Right atrium auricular region (tissue), 2 donors: Measurements from ENCODE around the gene SMIM35. TPM values are rescaled to one million over a fixed set of nuclear protein-coding genes. Genes with fewer than 3 reads are reported as not detected.

Experiments used
- DNase-seq: peaks from one replicate; pipeline ENCODE4 v3.0.0-alpha.2; 2019; ENCODE audit warnings: low spot score
- H3K27ac ChIP-seq, 2 donors: fragments of 200-600 bp; sonication (generic); 1 replicate in 1 of 2; 2 replicates in 1 of 2; pipeline ENCODE4 v1.5.1; 2016 to 2019
- H3K27me3 ChIP-seq, 2 donors: fragments of 200-600 bp; sonication (generic); one replicate each; pipeline versions ENCODE4 v1.5.1 to v1.6.0; 2017 to 2019
- H3K36me3 ChIP-seq: fragments of 200-600 bp; sonication (generic); one replicate; pipeline ENCODE4 v1.5.1; 2016
- H3K4me1 ChIP-seq, 2 donors: fragments of 200-600 bp; sonication (generic); one replicate each; pipeline versions ENCODE4 v1.5.1 to v1.6.0; 2017 to 2019
- H3K4me3 ChIP-seq, 2 donors: fragments of 200-600 bp; sonication (generic); 1 replicate in 1 of 2; 2 replicates in 1 of 2; pipeline ENCODE4 v1.5.1; 2017 to 2019; ENCODE audit warnings: mild to moderate bottlenecking in 1 of 2, moderate library complexity in 1 of 2
- H3K9me3 ChIP-seq, 2 donors: fragments of 200-600 bp; sonication (generic); one replicate each; pipeline ENCODE4 v1.5.1; 2019
- CTCF ChIP-seq, 2 donors: fragments of 200-600 bp; sonication (generic); IDR thresholded peaks; one replicate each; pipeline ENCODE4 v1.5.1; 2019; ENCODE audit warnings: antibody characterized with exemption in 2 of 2
- total RNA-seq, 2 donors: library from RNA; depleted of rRNA; stranded (reverse); fragments of >200 nt; gene quantifications; one replicate each; pipeline ENCODE4 v1.1.0, GENCODE V29; 2016

Gene SMIM35
- total RNA-seq, 2 donors from 2014 or later, result not detected

- no peak overlapping the region for H3K4me3 ChIP-seq
- no peak overlapping the region for H3K27ac ChIP-seq
- H3K4me1 ChIP-seq, result peaks cover 0 to 8% of the 10 kb centered on the region in 2 donors
- H3K27me3 ChIP-seq, result no peaks in the 10 kb centered on the region
- no peaks in the 10 kb centered on the region for H3K9me3 ChIP-seq
- no peak for DNase-seq
- H3K36me3 ChIP-seq, result no peaks in the 10 kb centered on the region
- no peak for TF ChIP-seq CTCF (IDR thresholded peaks at IDR 0.05)
Observed at GRCh38 chr11:118112711-118113430, 26.1 kb upstream of the SMIM35 start.

GRCh38 chr11:118111744-118112035 lies 24.9 kb upstream of the SMIM35 start:
- H3K4me1 ChIP-seq, result no peaks in the 10 kb centered on the region
- H3K27ac ChIP-seq, result no peak overlapping the region
- H3K36me3 ChIP-seq, result no peaks in the 10 kb centered on the region
- DNase-seq, result no peak
- H3K9me3 ChIP-seq, result no peaks in the 10 kb centered on the region
- no peaks in the 10 kb centered on the region for H3K27me3 ChIP-seq
- no peak overlapping the region for H3K4me3 ChIP-seq
- TF ChIP-seq CTCF (IDR thresholded peaks at IDR 0.05), result no peak

DNA sequence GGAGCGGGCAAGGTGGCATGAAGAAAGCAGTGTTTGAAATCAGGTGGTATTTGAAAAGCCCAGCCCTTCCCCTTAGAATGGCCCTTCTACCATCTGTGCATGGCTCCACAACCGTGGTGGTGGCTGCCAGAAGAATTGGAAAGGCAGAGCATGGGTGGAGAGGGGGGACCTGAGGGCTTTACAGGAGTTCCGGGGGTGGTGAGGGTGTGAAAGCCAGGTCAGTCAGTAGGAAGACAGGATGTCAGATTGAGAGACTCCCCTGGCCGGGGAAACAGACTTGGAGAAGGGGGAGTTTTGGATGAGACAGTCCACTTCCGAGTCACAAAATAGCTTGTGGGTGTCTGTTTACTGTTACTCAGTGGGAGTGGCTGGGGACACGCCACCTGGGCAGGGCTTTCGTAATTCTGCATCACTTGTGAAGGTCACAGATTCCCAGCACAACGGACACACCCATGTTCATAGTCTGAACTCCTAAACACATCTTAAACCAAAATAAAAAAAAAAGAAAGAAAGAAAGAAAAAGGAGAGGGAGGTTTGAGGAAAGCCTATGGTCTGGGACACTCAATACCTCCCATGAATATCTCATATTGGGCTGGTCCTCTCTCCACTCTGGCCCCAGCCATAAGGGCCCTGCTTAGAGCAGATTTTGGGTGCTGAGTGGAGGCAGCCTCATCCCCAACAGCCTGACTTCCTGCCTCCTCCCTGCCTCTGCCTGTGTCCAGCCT lies 24.4 kb upstream of the SMIM35 start:
- H3K36me3 ChIP-seq, result no peaks in the 10 kb centered on the region
- H3K4me3 ChIP-seq, result no peak overlapping the region
- H3K9me3 ChIP-seq, result no peaks in the 10 kb centered on the region
- no peak for DNase-seq
- no peaks in the 10 kb centered on the region for H3K27me3 ChIP-seq
- no peaks in the 10 kb centered on the region for H3K4me1 ChIP-seq
- TF ChIP-seq CTCF (IDR thresholded peaks at IDR 0.05), result no peak
- H3K27ac ChIP-seq, result no peak overlapping the region

DNA sequence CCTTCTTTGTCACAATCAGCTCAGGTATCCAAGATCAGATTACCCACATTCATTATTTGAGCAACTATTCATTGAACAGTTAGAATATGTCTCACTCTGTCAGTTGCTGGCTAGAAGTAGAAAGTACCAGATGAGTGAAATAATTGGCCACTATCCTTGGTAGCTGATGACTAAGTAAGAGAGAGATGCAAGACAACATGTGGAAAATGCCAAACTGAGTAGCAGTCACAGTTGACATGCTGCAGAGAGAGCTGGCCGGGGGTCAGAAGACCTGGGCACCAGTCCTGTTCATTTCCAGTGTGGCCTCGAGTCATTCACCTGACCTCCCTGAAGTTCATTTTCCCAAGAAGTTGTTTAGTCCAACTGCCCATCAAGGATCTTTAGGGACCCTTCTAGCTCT lies 22.5 kb upstream of the SMIM35 start:
- no peaks in the 10 kb centered on the region for H3K9me3 ChIP-seq
- H3K27me3 ChIP-seq, result no peaks in the 10 kb centered on the region
- H3K36me3 ChIP-seq, result no peaks in the 10 kb centered on the region
- H3K4me3 ChIP-seq, result no peak overlapping the region
- TF ChIP-seq CTCF (IDR thresholded peaks at IDR 0.05), result no peak
- H3K4me1 ChIP-seq, result no peaks in the 10 kb centered on the region
- H3K27ac ChIP-seq, result peak overlapping the region in 1 of 2 donors; percentile 42
- no peak for DNase-seq

DNA sequence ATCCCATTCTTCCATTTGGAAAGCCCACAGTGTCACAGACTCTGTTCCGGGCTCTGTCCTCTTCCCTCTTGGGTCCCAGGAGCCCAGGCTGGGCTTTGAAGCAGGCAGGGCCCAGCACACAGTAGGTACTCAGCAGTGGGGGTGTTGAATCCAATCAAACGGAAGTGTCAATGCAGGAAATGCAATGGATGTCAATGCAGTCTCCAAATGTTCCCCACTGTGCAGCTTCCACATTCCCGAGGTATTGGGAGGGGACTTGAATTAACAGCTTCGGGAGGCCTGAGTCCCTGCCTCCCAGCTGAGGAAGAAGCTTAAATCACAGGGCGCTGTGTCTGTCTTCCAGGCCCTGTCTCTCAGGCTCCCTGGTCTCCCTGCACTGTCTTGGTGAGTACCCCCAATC lies 21.8 kb upstream of the SMIM35 start:
- H3K4me1 ChIP-seq, result no peaks in the 10 kb centered on the region
- H3K4me3 ChIP-seq, result no peak overlapping the region
- no peak for DNase-seq
- no peak overlapping the region for H3K27ac ChIP-seq
- H3K36me3 ChIP-seq, result no peaks in the 10 kb centered on the region
- no peak for TF ChIP-seq CTCF (IDR thresholded peaks at IDR 0.05)
- no peaks in the 10 kb centered on the region for H3K27me3 ChIP-seq
- no peaks in the 10 kb centered on the region for H3K9me3 ChIP-seq
